ENCODE data around the gene RORB. TPM values are rescaled to one million over a fixed set of nuclear protein-coding genes. Genes with fewer than 3 reads are reported as not detected.

The RORB gene
- total RNA-seq, 2 experiments from 2014 or later, result not detected

GRCh38 chr9:74573640-74574191, 76.6 kb downstream of the RORB start:
- DNase-seq, result no peak
- no peak for TF ChIP-seq CTCF (IDR thresholded peaks at IDR 0.05)
- Mint-ChIP-seq H3K9me3 (no peaks in the 10 kb centered on the region), H3K27ac (no peak overlapping the region), H3K36me3 (ENCODE audit: low read depth) (no peaks in the 10 kb centered on the region), H3K27me3 (peaks cover 9% of the 10 kb centered on the region), H3K4me1 (ENCODE audit: low read depth) (no peaks in the 10 kb centered on the region), H3K4me3 (no peak overlapping the region)
- intact Hi-C loops (cut with DNase I, micrococcal nuclease), result no loop called here
- H3K4me3 ChIP-seq (ENCODE audit: low read length), result no peak overlapping the region
- H3K4me1 ChIP-seq (ENCODE audit: insufficient read depth, low read length), result no peaks in the 10 kb centered on the region
- no peak overlapping the region for H3K27ac ChIP-seq (ENCODE audit: low read depth in 1 of 2, low read length in 2 of 2)
- CTCF ChIA-PET, result no interaction called here
- no peaks in the 10 kb centered on the region for H3K36me3 ChIP-seq (ENCODE audit: insufficient read depth, low read length)
- no peak for ATAC-seq (ENCODE audit: poor library complexity)
- H3K27me3 ChIP-seq (ENCODE audit: control insufficient read depth in 1 of 2, insufficient read depth in 2 of 2, low read length in 2 of 2), result no peaks in the 10 kb centered on the region
- no peaks in the 10 kb centered on the region for H3K9me3 ChIP-seq (ENCODE audit: control insufficient read depth in 1 of 2, insufficient read depth in 1 of 2, low read length in 2 of 2)
- POLR2A ChIA-PET, result no interaction called here

GRCh38 chr9:74576176-74576575, 79.0 kb downstream of the RORB start:
- no peak overlapping the region for H3K27ac ChIP-seq (ENCODE audit: low read depth in 1 of 2, low read length in 2 of 2)
- CTCF ChIA-PET, result no interaction called here
- POLR2A ChIA-PET, result no interaction called here

GRCh38 chr9:74577956-74578355, 80.8 kb downstream of the RORB start:
- intact Hi-C loops (cut with DNase I, micrococcal nuclease), result no loop called here
- H3K4me1 Mint-ChIP-seq (ENCODE audit: low read depth), result no peaks in the 10 kb centered on the region

More at GRCh38 chr9:74576176-74576575, 79.0 kb downstream of the RORB start:
- Histone ChIP-seq H3K4me3 (ENCODE audit: low read length) (no peak overlapping the region), H3K27me3 (ENCODE audit: control insufficient read depth in 1 of 2, insufficient read depth in 2 of 2, low read length in 2 of 2) (no peaks in the 10 kb centered on the region), H3K4me1 (ENCODE audit: insufficient read depth, low read length) (no peaks in the 10 kb centered on the region), H3K9me3 (ENCODE audit: control insufficient read depth in 1 of 2, insufficient read depth in 1 of 2, low read length in 2 of 2) (no peaks in the 10 kb centered on the region), H3K36me3 (ENCODE audit: insufficient read depth, low read length) (no peaks in the 10 kb centered on the region)
- ATAC-seq (ENCODE audit: poor library complexity) (no peak), DNase-seq (no peak)
- H3K27ac Mint-ChIP-seq, result no peak overlapping the region
- H3K36me3 Mint-ChIP-seq (ENCODE audit: low read depth), result no peaks in the 10 kb centered on the region
- no peaks in the 10 kb centered on the region for H3K4me1 Mint-ChIP-seq (ENCODE audit: low read depth)
- no peak overlapping the region for H3K4me3 Mint-ChIP-seq
- peaks cover 9% of the 10 kb centered on the region for H3K27me3 Mint-ChIP-seq
- no peak for TF ChIP-seq CTCF (IDR thresholded peaks at IDR 0.05)
- no peaks in the 10 kb centered on the region for H3K9me3 Mint-ChIP-seq
- intact Hi-C loops (cut with DNase I, micrococcal nuclease), result no loop called here

More at GRCh38 chr9:74577956-74578355, 80.8 kb downstream of the RORB start:
- ATAC-seq (ENCODE audit: poor library complexity) (no peak), DNase-seq (no peak)
- no peaks in the 10 kb centered on the region for H3K9me3 ChIP-seq (ENCODE audit: control insufficient read depth in 1 of 2, insufficient read depth in 1 of 2, low read length in 2 of 2)
- no peak for TF ChIP-seq CTCF (IDR thresholded peaks at IDR 0.05)
- H3K4me1 ChIP-seq (ENCODE audit: insufficient read depth, low read length), result no peaks in the 10 kb centered on the region
- no peak overlapping the region for H3K27ac ChIP-seq (ENCODE audit: low read depth in 1 of 2, low read length in 2 of 2)
- H3K27ac Mint-ChIP-seq, result no peak overlapping the region
- H3K4me3 Mint-ChIP-seq, result no peak overlapping the region
- H3K27me3 ChIP-seq (ENCODE audit: control insufficient read depth in 1 of 2, insufficient read depth in 2 of 2, low read length in 2 of 2), result no peaks in the 10 kb centered on the region
- H3K4me3 ChIP-seq (ENCODE audit: low read length), result no peak overlapping the region
- H3K9me3 Mint-ChIP-seq, result no peaks in the 10 kb centered on the region
- ChIA-PET POLR2A (no interaction called here), CTCF (no interaction called here)
- no peaks in the 10 kb centered on the region for H3K36me3 ChIP-seq (ENCODE audit: insufficient read depth, low read length)
- peaks cover 9% of the 10 kb centered on the region for H3K27me3 Mint-ChIP-seq
- no peaks in the 10 kb centered on the region for H3K36me3 Mint-ChIP-seq (ENCODE audit: low read depth)

Measured in CD4-positive, alpha-beta T cell (primary cell).